SK-N-SH treated with all-trans-retinoic acid at 6 μM for 48 hours (cell line): ENCODE results near the gene DNAH2.
A peak's percentile ranks its signal among the peaks of the same experiment; 100 is the strongest.

ENCODE experiments used
- ATAC-seq: fragments of 200-7000 bp; cut with Tn5 transposase; 3 replicates; pipeline ENCODE4 v1.9.1; 2020; ENCODE audit warnings: mild to moderate bottlenecking, moderate library complexity
- BACH2 ChIP-seq: fragments of 250-450 bp; sonication (Bioruptor Pico); IDR thresholded peaks from 2 replicates; pipeline ENCODE4 v1.9.0; 2021; ENCODE audit warnings: mild to moderate bottlenecking, borderline replicate concordance
- CSDC2 ChIP-seq: fragments of 250-450 bp; sonication (Bioruptor Pico); IDR thresholded peaks from 2 replicates; pipeline ENCODE4 v1.5.0; 2020; ENCODE audit warnings: mild to moderate bottlenecking, moderate library complexity
- CSRNP3 ChIP-seq: fragments of 250-450 bp; sonication (Bioruptor Pico); IDR thresholded peaks from 2 replicates; pipeline ENCODE4 v1.5.1; 2021; ENCODE audit warnings: mild to moderate bottlenecking, moderate library complexity
- ESRRG ChIP-seq: fragments of 250-450 bp; sonication (Bioruptor Pico); IDR thresholded peaks from 2 replicates; pipeline ENCODE4 v1.6.1; 2021; ENCODE audit warnings: mild to moderate bottlenecking
- GLIS3 ChIP-seq: fragments of 250-450 bp; sonication (Bioruptor Pico); IDR thresholded peaks from 2 replicates; pipeline ENCODE4 v1.5.0; 2020; ENCODE audit warnings: mild to moderate bottlenecking, moderate library complexity
- PPARA ChIP-seq: fragments of 250-450 bp; sonication (Bioruptor Pico); IDR thresholded peaks from 2 replicates; pipeline ENCODE4 v1.5.0; 2020; ENCODE audit warnings: mild to moderate bottlenecking, borderline replicate concordance
- RARB ChIP-seq: fragments of 250-450 bp; sonication (Bioruptor Pico); IDR thresholded peaks from 2 replicates; pipeline ENCODE4 v1.8.0; 2021; ENCODE audit warnings: mild to moderate bottlenecking, moderate library complexity
- SNAI2 ChIP-seq: fragments of 250-450 bp; sonication (Bioruptor Pico); IDR thresholded peaks from 2 replicates; pipeline ENCODE4 v1.5.0; 2020; ENCODE audit warnings: mild to moderate bottlenecking, moderate library complexity
- TCF4 ChIP-seq: fragments of 250-450 bp; sonication (Bioruptor Pico); IDR thresholded peaks from 2 replicates; pipeline ENCODE4 v1.8.0; 2021; ENCODE audit warnings: mild to moderate bottlenecking, moderate library complexity, borderline replicate concordance
- TOX ChIP-seq: fragments of 250-450 bp; sonication (Bioruptor Pico); IDR thresholded peaks from 2 replicates; pipeline ENCODE4 v1.8.0; 2021; ENCODE audit warnings: mild to moderate bottlenecking, moderate library complexity, borderline replicate concordance
- TSHZ2 ChIP-seq: fragments of 250-450 bp; sonication (Bioruptor Pico); IDR thresholded peaks from 2 replicates; pipeline ENCODE4 v1.5.0; 2020; ENCODE audit warnings: mild to moderate bottlenecking, moderate library complexity
- ZFP3 ChIP-seq: fragments of 250-450 bp; sonication (Bioruptor Pico); IDR thresholded peaks from 2 replicates; pipeline ENCODE4 v1.5.0; 2020; ENCODE audit warnings: mild to moderate bottlenecking, moderate library complexity
- ZNF8 ChIP-seq: fragments of 450-650 bp; formaldehyde crosslinking; IDR thresholded peaks from 2 replicates; pipeline ENCODE4 v1.5.0; 2020; ENCODE audit warnings: mild to moderate bottlenecking, moderate library complexity

The DNAH2 gene

GRCh38 chr17:7856811-7857712 lies 139.5 kb downstream of the DNAH2 start, which contains the start of gene NAA38:
Gene NAA38 (minus strand): TSS chr17:7857559. CDS start chr17:7857463, 96 bp downstream.
- peak; percentile 63 for TF ChIP-seq ZFP3 (CRISPR knock-in tag)
- peak; percentile 57; the same call in 1 of the 2 replicates for TF ChIP-seq GLIS3 (CRISPR knock-in tag)
- TF ChIP-seq CSRNP3 (CRISPR knock-in tag) = no peak
- TF ChIP-seq TSHZ2 (CRISPR knock-in tag) = peak; percentile 73
- 0 out of 2 replicates have a peak, but pooled peaks have one; percentile 56 for TF ChIP-seq CSDC2
- no peak for TF ChIP-seq RARB
- TF ChIP-seq, all 23 proteins: peak for 4
- ATAC-seq = peak; percentile 90

DNA sequence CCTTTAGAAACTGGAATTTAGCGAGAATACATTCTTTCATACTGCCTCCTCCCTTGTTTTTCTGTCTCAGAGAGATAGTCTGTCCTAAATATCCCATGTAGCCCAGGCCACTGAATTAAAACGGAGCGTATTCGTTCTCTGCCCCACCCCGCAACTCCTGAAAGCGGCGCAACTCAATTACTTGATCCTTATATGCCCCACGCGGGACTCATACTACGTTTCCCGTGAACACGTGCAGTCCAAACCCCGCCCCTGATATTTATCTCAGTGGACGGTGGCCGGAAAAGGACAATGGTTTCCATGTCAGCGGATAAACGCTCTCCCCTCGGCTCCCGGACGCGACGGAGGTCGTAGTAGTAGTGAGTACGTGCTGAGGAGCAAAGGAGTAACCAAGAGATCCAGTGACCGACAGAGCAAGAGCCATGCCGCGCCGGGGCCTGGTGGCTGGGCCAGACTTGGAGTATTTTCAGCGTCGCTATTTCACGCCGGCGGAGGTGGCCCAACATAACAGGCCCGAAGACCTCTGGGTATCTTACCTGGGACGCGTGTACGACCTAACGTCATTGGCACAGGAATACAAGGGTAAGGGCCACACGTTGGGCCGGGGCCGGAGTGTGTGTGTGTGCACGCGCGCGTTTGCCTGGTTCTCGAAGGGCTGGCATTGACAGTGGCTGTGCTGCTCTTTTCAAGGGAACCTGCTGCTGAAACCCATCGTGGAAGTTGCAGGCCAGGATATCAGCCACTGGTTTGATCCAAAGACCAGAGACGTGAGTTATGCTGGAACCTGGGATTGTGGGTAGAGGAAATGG lies 140.4 kb downstream of the DNAH2 start, which contains the start of gene CYB5D1:
Gene CYB5D1 (plus strand): TSS at position 291 of the 809 bp plus-strand sequence. CDS start 132 bp downstream, at position 423.
- 0 out of 2 replicates have a peak, but pooled peaks have one; percentile 38 for TF ChIP-seq RARB
- 0 out of 2 replicates have a peak, but pooled peaks have one; percentile 24 for TF ChIP-seq TSHZ2 (CRISPR knock-in tag)
- TF ChIP-seq GLIS3 (CRISPR knock-in tag) = 0 out of 2 replicates have a peak, but pooled peaks have one; percentile 16
- TF ChIP-seq BACH2 (CRISPR knock-in tag) = no peak
- ATAC-seq = peak; percentile 40

DNA sequence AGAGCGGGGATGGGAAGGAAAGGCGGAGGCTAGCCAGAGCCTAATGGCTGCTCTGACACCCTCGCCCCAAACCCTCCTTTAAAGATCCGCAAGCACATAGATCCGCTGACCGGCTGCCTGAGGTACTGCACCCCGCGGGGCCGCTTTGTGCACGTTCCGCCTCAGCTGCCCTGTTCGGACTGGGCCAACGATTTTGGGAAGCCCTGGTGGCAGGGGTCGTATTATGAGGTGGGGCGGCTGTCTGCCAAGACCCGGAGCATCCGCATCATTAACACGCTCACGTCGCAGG lies 140.9 kb downstream of the DNAH2 start:
- TF ChIP-seq ZNF8 (CRISPR knock-in tag) = no peak
- TF ChIP-seq TOX = no peak
- TF ChIP-seq TSHZ2 (CRISPR knock-in tag) = no peak
- no peak for TF ChIP-seq ESRRG (CRISPR knock-in tag)
- TF ChIP-seq SNAI2 (CRISPR knock-in tag) = no peak
- no peak for TF ChIP-seq CSRNP3 (CRISPR knock-in tag)
- no peak for TF ChIP-seq PPARA (CRISPR knock-in tag)
- TF ChIP-seq RARB = no peak
- no peak for TF ChIP-seq BACH2 (CRISPR knock-in tag)
- TF ChIP-seq TCF4 (CRISPR knock-in tag) = no peak
- peak; percentile 32 for ATAC-seq
